Erythroblast (primary cell): ENCODE data around the gene LIN7C.

Experiments
- GATA1 ChIP-seq: IDR thresholded peaks from 2 replicates; pipeline ENCODE4 v1.6.1; 2011; ENCODE audit warnings: low read depth, mild to moderate bottlenecking, control low read depth, low read length, moderate library complexity
- POLR2A ChIP-seq: IDR thresholded peaks from 2 replicates; pipeline ENCODE4 v1.6.1; 2011; ENCODE audit warnings: mild to moderate bottlenecking, low read length

DNA sequence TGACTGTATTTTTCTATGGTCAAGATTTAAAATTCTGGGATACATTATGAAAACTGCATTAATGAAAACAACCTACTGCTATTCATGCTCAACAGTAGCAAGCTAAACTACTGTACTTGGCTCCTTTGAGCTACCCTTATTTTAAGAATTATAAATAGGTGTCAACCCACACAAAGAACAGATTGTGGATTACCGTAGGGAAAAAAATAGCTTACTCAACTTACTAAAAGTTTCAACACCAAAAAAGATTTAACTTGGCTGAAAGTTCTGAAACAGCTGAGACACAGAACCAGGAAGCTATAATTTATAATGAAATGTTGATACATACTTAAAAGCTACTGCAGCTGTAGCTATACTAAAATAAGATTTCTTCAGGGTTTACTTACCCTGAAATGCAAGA, 10.1 kb downstream of the LIN7C start:
- TF ChIP-seq POLR2A (no peak), GATA1 (no peak)
